Coronary artery (tissue), 2 donors: Measurements from ENCODE around the gene ANO9.

Experiments
- DNase-seq: peaks from one replicate; pipeline ENCODE4 v3.0.0-alpha.2; 2017; ENCODE audit warnings: low spot score
- H3K27ac ChIP-seq, 2 donors: fragments of 200-600 bp; sonication (generic); one replicate each; pipeline ENCODE4 v1.5.1; 2016 to 2019
- H3K4me3 ChIP-seq: fragments of 200-600 bp; sonication (generic); 2 replicates; pipeline ENCODE4 v1.5.1; 2016; ENCODE audit warnings: mild to moderate bottlenecking, moderate library complexity
- CTCF ChIP-seq: fragments of 200-600 bp; sonication (generic); IDR thresholded peaks from one replicate; pipeline ENCODE4 v1.5.1; 2019; ENCODE audit warnings: antibody characterized with exemption

The ANO9 gene

GRCh38 chr11:383431-383830 is 58.4 kb downstream of the ANO9 start:
- no peak for TF ChIP-seq CTCF
- Histone ChIP-seq H3K27ac (no peak overlapping the region), H3K4me3 (no peak overlapping the region)
- DNase-seq = no peak

GRCh38 chr11:382081-382629 is 59.7 kb downstream of the ANO9 start:
- no peak for TF ChIP-seq CTCF
- DNase-seq = no peak
- Histone ChIP-seq H3K27ac (no peak overlapping the region), H3K4me3 (no peak overlapping the region)

- Histone ChIP-seq H3K4me3 (no peak overlapping the region), H3K27ac (no peak overlapping the region)
- no peak for TF ChIP-seq CTCF
- no peak for DNase-seq
These were observed 60.2 kb downstream of the ANO9 start for GRCh38 chr11:381501-382072.

GRCh38 chr11:380996-381395 is 60.8 kb downstream of the ANO9 start:
- H3K4me3 ChIP-seq = no peak overlapping the region
- no peak overlapping the region for H3K27ac ChIP-seq
- no peak for TF ChIP-seq CTCF
- DNase-seq = no peak

- DNase-seq = no peak
- Histone ChIP-seq H3K27ac (no peak overlapping the region), H3K4me3 (no peak overlapping the region)
- TF ChIP-seq CTCF = no peak
These were observed 61.3 kb downstream of the ANO9 start for GRCh38 chr11:380491-380890.

- TF ChIP-seq CTCF = no peak
- no peak overlapping the region for H3K27ac ChIP-seq
- no peak for DNase-seq
- H3K4me3 ChIP-seq = no peak overlapping the region
These were observed 61.7 kb downstream of the ANO9 start for GRCh38 chr11:380095-380480.
